Astrocyte (in vitro differentiated cells and primary cell): ENCODE measurements around the gene PALS1. TPM values are rescaled to one million over a fixed set of nuclear protein-coding genes. Genes with fewer than 3 reads are reported as not detected.

ENCODE experiments used
- DNase-seq: peaks from one replicate; pipeline ENCODE4 v3.0.0-alpha.2; 2010; ENCODE audit warnings: low read depth
- FAIRE-seq: peaks from 2 replicates; lab custom pipeline; 2011; peaks lifted over from hg19 to GRCh38; lab: Jason Lieb, UNC
- H2AFZ ChIP-seq: 2 replicates; pipeline ENCODE4 v1.6.0; 2012; ENCODE audit warnings: low read depth, low read length, inconsistent platforms
- H3K27ac ChIP-seq: 2 replicates; pipeline ENCODE4 v1.5.1; 2011; ENCODE audit warnings: low read depth, low read length, inconsistent platforms
- H3K27me3 ChIP-seq: 2 replicates; pipeline ENCODE4 v1.6.0; 2011; ENCODE audit warnings: low read length, inconsistent platforms; ENCODE audit not compliant: insufficient read depth
- H3K36me3 ChIP-seq: 2 replicates; pipeline ENCODE4 v1.5.1; 2011; ENCODE audit warnings: low read length, inconsistent platforms; ENCODE audit not compliant: insufficient read depth
- H3K4me1 ChIP-seq: 2 replicates; pipeline ENCODE4 v1.5.1; 2011; ENCODE audit warnings: low read length, inconsistent platforms; ENCODE audit not compliant: insufficient read depth
- H3K4me2 ChIP-seq: 2 replicates; pipeline ENCODE4 v1.6.0; 2012; ENCODE audit warnings: low read length, inconsistent platforms
- H3K4me3 ChIP-seq: 2 replicates; pipeline ENCODE4 v1.5.1; 2011; ENCODE audit warnings: low read depth, mild to moderate bottlenecking, low read length, inconsistent platforms; ENCODE audit not compliant: insufficient read depth
- H3K79me2 ChIP-seq: 2 replicates; pipeline ENCODE4 v1.6.0; 2012; ENCODE audit warnings: mild to moderate bottlenecking, low read length, inconsistent platforms; ENCODE audit not compliant: insufficient read depth
- H3K9ac ChIP-seq: 2 replicates; pipeline ENCODE4 v1.6.0; 2012; ENCODE audit warnings: mild to moderate bottlenecking, low read length, inconsistent platforms
- H3K9me3 ChIP-seq: 2 replicates; pipeline ENCODE4 v1.5.1; 2012; ENCODE audit warnings: low read depth, mild to moderate bottlenecking, low read length, inconsistent platforms; ENCODE audit not compliant: insufficient read depth
- H4K20me1 ChIP-seq: 2 replicates; pipeline ENCODE4 v1.6.0; 2012; ENCODE audit warnings: low read length, inconsistent platforms; ENCODE audit not compliant: insufficient read depth
- H3K27ac Mint-ChIP-seq: one replicate; pipeline ENCODE4 v1.8.0; 2021; ENCODE audit warnings: mild to moderate bottlenecking, mixed read lengths; ENCODE audit not compliant: unreplicated experiment
- H3K27me3 Mint-ChIP-seq: one replicate; pipeline ENCODE4 v1.8.0; 2021; ENCODE audit warnings: low read depth, mixed read lengths; ENCODE audit not compliant: unreplicated experiment
- H3K36me3 Mint-ChIP-seq: one replicate; pipeline ENCODE4 v1.8.0; 2021; ENCODE audit warnings: low read depth, mixed read lengths; ENCODE audit not compliant: unreplicated experiment
- H3K4me1 Mint-ChIP-seq: one replicate; pipeline ENCODE4 v1.8.0; 2021; ENCODE audit warnings: low read depth, mixed read lengths; ENCODE audit not compliant: unreplicated experiment
- H3K4me3 Mint-ChIP-seq: one replicate; pipeline ENCODE4 v1.8.0; 2021; ENCODE audit warnings: mild to moderate bottlenecking, moderate library complexity, mixed read lengths; ENCODE audit not compliant: unreplicated experiment
- H3K9me3 Mint-ChIP-seq: one replicate; pipeline ENCODE4 v1.8.0; 2021; ENCODE audit warnings: mild to moderate bottlenecking, mixed read lengths; ENCODE audit not compliant: unreplicated experiment
- EZH2 ChIP-seq: IDR thresholded peaks from 2 replicates; pipeline ENCODE4 v1.6.1; 2012; ENCODE audit warnings: mild to moderate bottlenecking, low read length, inconsistent platforms; ENCODE audit not compliant: insufficient read depth
- total RNA-seq: library from RNA; stranded (reverse); gene quantifications from 2 replicates; pipeline ENCODE4 v1.2.1, GENCODE V29; 2021
- TF ChIP-seq, protein P1 (sequence below): IDR thresholded peaks from 2 replicates; pipeline ENCODE4 v1.5.1; 2011; ENCODE audit warnings: low read depth, mild to moderate bottlenecking, inconsistent platforms, low read length, moderate library complexity; ENCODE audit not compliant: insufficient read depth

PALS1 gene
- total RNA-seq, 1 donor from 2014 or later: 46.0 TPM

DNA sequence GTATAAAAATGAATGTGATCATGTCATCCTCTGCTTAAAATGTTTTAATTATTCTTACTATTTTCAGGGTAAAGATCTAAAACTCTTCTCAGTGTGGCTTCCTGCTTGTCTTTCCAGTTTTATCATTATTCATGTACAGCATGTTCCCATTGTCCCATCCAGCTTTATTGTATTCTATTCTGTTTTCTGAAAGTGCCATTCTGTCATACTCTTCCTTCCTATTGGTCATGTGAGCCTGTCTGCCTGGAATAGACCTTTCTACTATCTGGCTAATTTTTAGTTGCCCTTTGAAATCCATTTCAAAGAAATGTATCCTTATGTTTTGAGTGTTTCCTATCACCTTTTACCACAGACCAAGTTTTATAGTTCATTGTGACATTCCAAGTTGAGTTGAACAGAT lies 34.9 kb downstream of the PALS1 start:
- no peak overlapping the region for H3K4me2 ChIP-seq
- H3K79me2 ChIP-seq: peaks cover 60% of the 10 kb centered on the region
- no peak overlapping the region for H3K4me3 Mint-ChIP-seq
- H3K9me3 Mint-ChIP-seq: peaks cover 1% of the 10 kb centered on the region
- H3K4me1 ChIP-seq: no peaks in the 10 kb centered on the region
- no peak overlapping the region for H2AFZ ChIP-seq
- FAIRE-seq (no peak), DNase-seq (no peak)
- no peak overlapping the region for H3K27ac Mint-ChIP-seq
- H3K27me3 Mint-ChIP-seq: no peaks in the 10 kb centered on the region
- H3K27ac ChIP-seq: no peak overlapping the region
- H3K4me1 Mint-ChIP-seq: peaks cover 11% of the 10 kb centered on the region
- no peaks in the 10 kb centered on the region for H3K9me3 ChIP-seq
- H3K4me3 ChIP-seq: no peak overlapping the region
- peaks cover 49% of the 10 kb centered on the region for H4K20me1 ChIP-seq
- H3K9ac ChIP-seq: no peak overlapping the region
- H3K36me3 ChIP-seq: peaks cover 4% of the 10 kb centered on the region
- no peaks in the 10 kb centered on the region for H3K27me3 ChIP-seq
- TF ChIP-seq, protein P1, sequence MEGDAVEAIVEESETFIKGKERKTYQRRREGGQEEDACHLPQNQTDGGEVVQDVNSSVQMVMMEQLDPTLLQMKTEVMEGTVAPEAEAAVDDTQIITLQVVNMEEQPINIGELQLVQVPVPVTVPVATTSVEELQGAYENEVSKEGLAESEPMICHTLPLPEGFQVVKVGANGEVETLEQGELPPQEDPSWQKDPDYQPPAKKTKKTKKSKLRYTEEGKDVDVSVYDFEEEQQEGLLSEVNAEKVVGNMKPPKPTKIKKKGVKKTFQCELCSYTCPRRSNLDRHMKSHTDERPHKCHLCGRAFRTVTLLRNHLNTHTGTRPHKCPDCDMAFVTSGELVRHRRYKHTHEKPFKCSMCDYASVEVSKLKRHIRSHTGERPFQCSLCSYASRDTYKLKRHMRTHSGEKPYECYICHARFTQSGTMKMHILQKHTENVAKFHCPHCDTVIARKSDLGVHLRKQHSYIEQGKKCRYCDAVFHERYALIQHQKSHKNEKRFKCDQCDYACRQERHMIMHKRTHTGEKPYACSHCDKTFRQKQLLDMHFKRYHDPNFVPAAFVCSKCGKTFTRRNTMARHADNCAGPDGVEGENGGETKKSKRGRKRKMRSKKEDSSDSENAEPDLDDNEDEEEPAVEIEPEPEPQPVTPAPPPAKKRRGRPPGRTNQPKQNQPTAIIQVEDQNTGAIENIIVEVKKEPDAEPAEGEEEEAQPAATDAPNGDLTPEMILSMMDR: no peak
- TF ChIP-seq EZH2: no peak
- H3K36me3 Mint-ChIP-seq: peaks cover 7% of the 10 kb centered on the region

GRCh38 chr14:67280506-67280905 lies 39.3 kb downstream of the PALS1 start:
- Mint-ChIP-seq H3K27me3 (no peaks in the 10 kb centered on the region), H3K4me3 (no peak overlapping the region), H3K36me3 (no peaks in the 10 kb centered on the region), H3K27ac (no peak overlapping the region), H3K4me1 (peaks cover 9% of the 10 kb centered on the region), H3K9me3 (peaks cover 1% of the 10 kb centered on the region)
- no peak for DNase-seq
- Histone ChIP-seq H3K4me1 (no peaks in the 10 kb centered on the region), H3K9ac (no peak overlapping the region), H3K4me3 (no peak overlapping the region), H3K27me3 (no peaks in the 10 kb centered on the region), H2AFZ (no peak overlapping the region), H3K27ac (no peak overlapping the region), H3K9me3 (no peaks in the 10 kb centered on the region), H3K4me2 (no peak overlapping the region), H3K36me3 (peaks cover 7% of the 10 kb centered on the region), H4K20me1 (peaks cover 33% of the 10 kb centered on the region), H3K79me2 (peaks cover 49% of the 10 kb centered on the region)
- no peak for TF ChIP-seq EZH2
- peak; percentile 26 for FAIRE-seq

- Histone ChIP-seq H3K4me2 (no peak overlapping the region), H2AFZ (no peak overlapping the region), H3K27me3 (no peaks in the 10 kb centered on the region), H3K9ac (no peak overlapping the region), H4K20me1 (peaks cover 16% of the 10 kb centered on the region), H3K4me1 (no peaks in the 10 kb centered on the region), H3K36me3 (peaks cover 3% of the 10 kb centered on the region), H3K4me3 (no peak overlapping the region), H3K9me3 (no peaks in the 10 kb centered on the region), H3K79me2 (peaks cover 15% of the 10 kb centered on the region), H3K27ac (no peak overlapping the region)
- Mint-ChIP-seq H3K27ac (peak overlapping the region; percentile 14), H3K9me3 (no peaks in the 10 kb centered on the region), H3K4me3 (no peak overlapping the region), H3K27me3 (no peaks in the 10 kb centered on the region), H3K4me1 (peaks cover 2% of the 10 kb centered on the region), H3K36me3 (no peaks in the 10 kb centered on the region)
- TF ChIP-seq EZH2: no peak
- TF ChIP-seq, protein P1: peak; percentile 49
- DNase-seq (peak; percentile 27), FAIRE-seq (no peak)
Measured at GRCh38 chr14:67285876-67286452, 44.7 kb downstream of the PALS1 start.

Other genes with a start within 250 kb of the PALS1 start
- not detected in 2 replicates for gene GARIN2, start 52.0 kb upstream of the PALS1 start, total RNA-seq
- gene ATP6V1D, start 118.4 kb downstream of the PALS1 start, total RNA-seq: 96.3 and 105 TPM in 2 replicates
- 123 and 143 TPM in 2 replicates for gene EIF2S1, start 118.9 kb downstream of the PALS1 start, total RNA-seq
- gene PLEK2, start 170.7 kb downstream of the PALS1 start, total RNA-seq: 0.75 and 1.3 TPM in 2 replicates
- gene TMEM229B, start 247.3 kb downstream of the PALS1 start, total RNA-seq: 1.3 and 1.8 TPM in 2 replicates